UCSD-AML1 (cell line): ENCODE results near the gene NEDD4.
A peak's percentile ranks its signal among the peaks of the same experiment; 100 is the strongest.
"Not testable (repeated sequence)": the region's sequence is repeated elsewhere in the genome, so short reads cannot be mapped to it uniquely, and the experiment has no call there.

ENCODE experiments used
- DNase-seq: peaks from one replicate; lab custom pipeline; 2025; ENCODE audit not compliant: unreplicated experiment; lab: John Stamatoyannopoulos, UW

NEDD4 gene

GRCh38 chr15:55993111-55993803 is at the start of gene NEDD4:
Gene NEDD4 (minus strand): TSS chr15:55993612. CDS start chr15:55993555, 57 bp downstream.
- peak; percentile 87 for DNase-seq

GRCh38 chr15:56042498-56042897 is 49.1 kb upstream of the NEDD4 start:
- no peak for DNase-seq

- no peak for DNase-seq
These were observed 48.6 kb upstream of the NEDD4 start for GRCh38 chr15:56042031-56042430.

- no peak for DNase-seq
These were observed 46.9 kb upstream of the NEDD4 start for GRCh38 chr15:56040081-56041035.

GRCh38 chr15:56038707-56039106 is 45.3 kb upstream of the NEDD4 start:
- DNase-seq, result no peak

- no peak for DNase-seq
These were observed 44.6 kb upstream of the NEDD4 start for GRCh38 chr15:56038015-56038414.

GRCh38 chr15:56036546-56037067 is 43.2 kb upstream of the NEDD4 start:
- no peak for DNase-seq

- no peak for DNase-seq
These were observed 41.8 kb upstream of the NEDD4 start for GRCh38 chr15:56035166-56035565.

GRCh38 chr15:56034514-56034913 is 41.1 kb upstream of the NEDD4 start:
- DNase-seq, result no peak

- no peak for DNase-seq
These were observed 39.0 kb upstream of the NEDD4 start for GRCh38 chr15:56032373-56032772.

- no peak for DNase-seq
These were observed 38.4 kb upstream of the NEDD4 start for GRCh38 chr15:56031836-56032235.

- DNase-seq, result no peak
These were observed 38.0 kb upstream of the NEDD4 start for GRCh38 chr15:56031402-56031801.

GRCh38 chr15:56028430-56028829 is 35.0 kb upstream of the NEDD4 start:
- DNase-seq, result no peak

GRCh38 chr15:56023160-56023559 is 29.7 kb upstream of the NEDD4 start:
- not testable (repeated sequence) for DNase-seq

GRCh38 chr15:56019819-56020486 is 26.5 kb upstream of the NEDD4 start:
- no peak for DNase-seq

- DNase-seq, result no peak
These were observed 25.8 kb upstream of the NEDD4 start for GRCh38 chr15:56019060-56019793.

GRCh38 chr15:56017920-56018319 is 24.5 kb upstream of the NEDD4 start:
- no peak for DNase-seq

- no peak for DNase-seq
These were observed 24.1 kb upstream of the NEDD4 start for GRCh38 chr15:56017511-56017910.

- DNase-seq, result no peak
These were observed 22.9 kb upstream of the NEDD4 start for GRCh38 chr15:56016281-56016680.

GRCh38 chr15:56014677-56015076 is 21.3 kb upstream of the NEDD4 start:
- DNase-seq, result no peak

GRCh38 chr15:56007053-56007452 is 13.6 kb upstream of the NEDD4 start:
- DNase-seq, result not testable (repeated sequence)
